DOHH2 (cell line): ENCODE measurements around the gene PSMB2.
A peak's percentile ranks its signal among the peaks of the same experiment; 100 is the strongest.

ENCODE experiments used
- H3F3A ChIP-seq: fragments of 200-600 bp; sonication (generic), shearing (Covaris generic); 2 replicates; pipeline ENCODE4 v1.6.0; 2016; ENCODE audit warnings: antibody characterized with exemption, mild to moderate bottlenecking; ENCODE audit not compliant: control insufficient read depth, insufficient read depth
- H3K27ac ChIP-seq: fragments of 200-600 bp; sonication (generic); 2 replicates; pipeline ENCODE4 v1.5.1; 2014; ENCODE audit warnings: low read depth, mild to moderate bottlenecking, low read length, moderate library complexity
- H3K27me3 ChIP-seq: fragments of 200-600 bp; sonication (generic); 2 replicates; pipeline ENCODE4 v1.6.1; 2014; ENCODE audit warnings: mild to moderate bottlenecking, low read length, mixed read lengths; ENCODE audit not compliant: control insufficient read depth
- H3K36me3 ChIP-seq: fragments of 200-600 bp; sonication (generic); 2 replicates; pipeline ENCODE4 v1.6.1; 2014; ENCODE audit warnings: mild to moderate bottlenecking, low read length, moderate library complexity, mixed read lengths; ENCODE audit not compliant: control insufficient read depth
- H3K4me1 ChIP-seq: fragments of 200-600 bp; sonication (generic); 2 replicates; pipeline ENCODE4 v1.6.1; 2014; ENCODE audit warnings: mild to moderate bottlenecking, low read length, mixed read lengths; ENCODE audit not compliant: control insufficient read depth
- H3K4me2 ChIP-seq: fragments of 200-600 bp; sonication (generic); 2 replicates; pipeline ENCODE4 v1.6.0; 2014; ENCODE audit warnings: mild to moderate bottlenecking, low read length, moderate library complexity
- H3K4me3 ChIP-seq: fragments of 200-600 bp; sonication (generic); 2 replicates; pipeline ENCODE4 v1.5.1; 2014; ENCODE audit warnings: mild to moderate bottlenecking, low read length, mixed read lengths
- H3K79me2 ChIP-seq: fragments of 200-600 bp; sonication (generic); 2 replicates; pipeline ENCODE4 v1.6.1; 2014; ENCODE audit warnings: mild to moderate bottlenecking, low read length, mixed read lengths; ENCODE audit not compliant: control insufficient read depth
- H3K9me2 ChIP-seq: fragments of 200-600 bp; sonication (generic); replicated peaks from 2 replicates; pipeline ENCODE4 v1.6.1; 2014; ENCODE audit warnings: mild to moderate bottlenecking, low read length, mixed read lengths; ENCODE audit not compliant: control insufficient read depth
- H3K9me3 ChIP-seq: fragments of 200-600 bp; sonication (generic); 2 replicates; pipeline ENCODE4 v1.6.1; 2014; ENCODE audit warnings: antibody characterized with exemption, low read length, mixed read lengths; ENCODE audit not compliant: control insufficient read depth, insufficient read depth
- H4K20me1 ChIP-seq: fragments of 200-600 bp; sonication (generic); 2 replicates; pipeline ENCODE4 v1.6.0; 2014; ENCODE audit warnings: low read depth, mild to moderate bottlenecking, antibody characterized with exemption, low read length, moderate library complexity; ENCODE audit not compliant: control insufficient read depth, insufficient read depth
- EZH2phosphoT487 ChIP-seq: fragments of 200-600 bp; sonication (generic); IDR thresholded peaks from 2 replicates; pipeline ENCODE4 v1.6.1; 2017; ENCODE audit warnings: borderline replicate concordance, mild to moderate bottlenecking, antibody characterized with exemption, low read length, moderate library complexity, mixed read lengths
- TF ChIP-seq, protein P1 (sequence below): fragments of 200-600 bp; sonication (generic); IDR thresholded peaks from one replicate; pipeline ENCODE4 v1.5.1; 2014; ENCODE audit warnings: antibody characterized with exemption, mild to moderate bottlenecking, low read depth, low read length; ENCODE audit not compliant: poor library complexity, severe bottlenecking

PSMB2 gene

DNA sequence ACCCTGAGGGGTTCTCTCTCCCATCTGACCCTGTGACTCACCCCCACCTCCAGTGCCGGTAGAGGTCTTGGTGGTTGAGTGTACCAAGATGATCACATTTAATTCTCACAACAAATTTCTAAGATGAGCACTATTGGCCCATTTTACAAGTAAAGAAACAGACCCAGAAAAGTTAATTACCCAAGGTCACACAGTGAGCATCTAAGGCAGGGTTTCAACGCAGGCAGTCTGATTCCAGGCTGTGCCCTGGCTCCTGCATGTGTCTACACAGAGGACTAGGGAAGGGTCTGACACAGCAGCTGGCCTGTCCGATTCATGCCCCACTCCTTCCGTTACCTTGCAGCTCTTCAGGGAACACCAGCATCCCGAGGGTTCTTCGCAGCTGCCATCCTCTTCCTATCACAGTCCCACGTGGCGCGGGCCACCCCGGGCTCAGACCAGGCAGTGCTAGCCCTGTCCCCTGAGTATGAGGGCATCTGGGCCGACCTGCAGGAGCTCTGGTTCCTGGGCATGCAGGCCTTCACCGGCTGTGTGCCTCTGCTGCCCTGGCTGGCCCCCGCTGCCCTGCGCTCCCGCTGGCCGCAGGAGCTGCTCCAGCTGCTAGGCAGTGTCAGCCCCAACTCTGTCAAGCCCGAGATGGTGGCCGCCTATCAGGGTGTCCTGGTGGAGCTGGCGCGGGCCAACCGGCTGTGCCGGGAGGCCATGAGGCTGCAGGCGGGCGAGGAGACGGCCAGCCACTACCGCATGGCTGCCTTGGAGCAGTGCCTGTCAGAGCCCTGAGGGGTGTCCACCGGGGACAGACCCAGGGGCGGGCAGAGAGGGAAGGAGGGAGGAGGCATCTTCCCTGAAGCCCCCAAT lies 76.2 kb downstream of the PSMB2 start:
- Histone ChIP-seq H3K36me3 (peaks cover 14% of the 10 kb centered on the region), H3K4me3 (no peak overlapping the region), H3K4me1 (no peaks in the 10 kb centered on the region), H3K79me2 (no peaks in the 10 kb centered on the region), H3F3A (no peaks in the 10 kb centered on the region), H3K27ac (no peak overlapping the region), H4K20me1 (peaks cover 9% of the 10 kb centered on the region; the same call in 1 of the 2 replicates), H3K4me2 (no peak overlapping the region), H3K27me3 (no peaks in the 10 kb centered on the region), H3K9me2 (no peaks in the 10 kb centered on the region), H3K9me3 (no peaks in the 10 kb centered on the region)
- TF ChIP-seq, protein P1, sequence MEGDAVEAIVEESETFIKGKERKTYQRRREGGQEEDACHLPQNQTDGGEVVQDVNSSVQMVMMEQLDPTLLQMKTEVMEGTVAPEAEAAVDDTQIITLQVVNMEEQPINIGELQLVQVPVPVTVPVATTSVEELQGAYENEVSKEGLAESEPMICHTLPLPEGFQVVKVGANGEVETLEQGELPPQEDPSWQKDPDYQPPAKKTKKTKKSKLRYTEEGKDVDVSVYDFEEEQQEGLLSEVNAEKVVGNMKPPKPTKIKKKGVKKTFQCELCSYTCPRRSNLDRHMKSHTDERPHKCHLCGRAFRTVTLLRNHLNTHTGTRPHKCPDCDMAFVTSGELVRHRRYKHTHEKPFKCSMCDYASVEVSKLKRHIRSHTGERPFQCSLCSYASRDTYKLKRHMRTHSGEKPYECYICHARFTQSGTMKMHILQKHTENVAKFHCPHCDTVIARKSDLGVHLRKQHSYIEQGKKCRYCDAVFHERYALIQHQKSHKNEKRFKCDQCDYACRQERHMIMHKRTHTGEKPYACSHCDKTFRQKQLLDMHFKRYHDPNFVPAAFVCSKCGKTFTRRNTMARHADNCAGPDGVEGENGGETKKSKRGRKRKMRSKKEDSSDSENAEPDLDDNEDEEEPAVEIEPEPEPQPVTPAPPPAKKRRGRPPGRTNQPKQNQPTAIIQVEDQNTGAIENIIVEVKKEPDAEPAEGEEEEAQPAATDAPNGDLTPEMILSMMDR = peak; percentile 19
- TF ChIP-seq EZH2phosphoT487 = no peak

DNA sequence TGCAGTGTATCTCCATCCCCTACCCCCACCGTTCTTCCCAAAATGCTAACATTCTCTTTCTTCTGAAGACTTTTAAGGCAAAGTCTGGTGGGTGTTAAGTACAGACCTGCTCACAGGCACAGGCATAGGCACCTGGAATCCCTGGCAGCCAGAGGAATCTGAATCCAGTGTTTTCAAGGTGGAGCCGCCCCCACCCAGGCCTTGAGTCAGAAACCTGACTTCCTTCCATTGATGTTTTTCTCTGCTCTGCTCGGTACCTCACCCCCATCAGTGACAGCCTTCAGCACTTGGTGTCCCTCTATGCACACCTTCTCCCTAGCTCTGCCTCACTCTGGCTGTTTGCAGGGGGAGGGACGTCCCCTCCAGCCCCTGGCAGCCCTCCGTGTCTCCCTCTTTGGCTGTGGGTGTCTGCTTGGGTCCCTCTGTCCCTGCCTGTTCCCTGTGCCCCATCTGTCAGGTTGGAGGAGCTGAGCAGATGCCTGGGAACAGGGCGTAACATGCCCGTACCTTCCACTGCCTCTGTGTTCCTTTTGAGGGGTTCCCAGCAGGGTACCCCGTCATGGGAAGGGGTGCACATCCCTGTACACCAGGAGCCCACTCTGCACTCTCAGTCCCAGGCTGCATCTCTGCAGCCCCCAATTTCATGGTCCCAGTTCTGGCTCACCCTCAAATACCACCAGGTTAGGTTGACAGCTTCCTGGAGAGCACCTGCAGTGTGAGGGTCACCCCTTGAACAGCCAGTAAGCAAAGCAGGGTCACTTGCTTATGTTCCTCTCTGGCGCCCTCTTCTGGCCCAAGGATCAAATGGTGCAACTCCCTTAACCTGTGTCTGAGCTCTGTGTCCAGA lies 77.1 kb downstream of the PSMB2 start:
- no peaks in the 10 kb centered on the region for H3F3A ChIP-seq
- H3K9me2 ChIP-seq = no peaks in the 10 kb centered on the region
- H3K9me3 ChIP-seq = no peaks in the 10 kb centered on the region
- no peak overlapping the region for H3K4me2 ChIP-seq
- no peak overlapping the region for H3K27ac ChIP-seq
- H3K4me3 ChIP-seq = no peak overlapping the region
- peaks cover 14% of the 10 kb centered on the region for H3K36me3 ChIP-seq
- H3K79me2 ChIP-seq = no peaks in the 10 kb centered on the region
- no peaks in the 10 kb centered on the region for H3K27me3 ChIP-seq
- H4K20me1 ChIP-seq = peaks cover 6% of the 10 kb centered on the region; the same call in 1 of the 2 replicates
- H3K4me1 ChIP-seq = no peaks in the 10 kb centered on the region
- TF ChIP-seq EZH2phosphoT487 = no peak
- TF ChIP-seq, protein P1 = peak; percentile 90

DNA sequence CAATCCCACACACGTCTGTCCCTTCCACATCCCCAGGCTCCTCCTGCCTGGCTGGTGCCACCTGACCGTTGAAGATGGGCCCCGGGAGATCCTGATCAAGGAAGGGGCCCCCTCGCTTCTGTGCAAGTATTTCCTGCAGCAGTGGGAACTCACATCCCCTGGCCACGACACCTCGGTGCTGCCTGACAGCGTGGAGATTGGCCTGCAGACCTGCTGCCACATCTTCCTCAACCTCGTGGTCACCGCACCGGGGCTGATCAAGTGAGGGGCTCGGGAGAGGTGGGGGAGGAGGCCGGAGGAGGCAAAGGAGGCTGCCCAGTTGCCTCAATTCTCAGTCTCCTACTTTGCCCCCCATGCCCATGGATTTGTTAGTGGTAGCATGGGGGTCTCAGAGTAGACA lies 78.2 kb downstream of the PSMB2 start:
- Histone ChIP-seq H3K27ac (no peak overlapping the region), H3K79me2 (peaks cover 3% of the 10 kb centered on the region), H3K9me3 (no peaks in the 10 kb centered on the region), H3K4me1 (peaks cover 7% of the 10 kb centered on the region), H3K36me3 (peaks cover 14% of the 10 kb centered on the region), H3F3A (peaks cover 3% of the 10 kb centered on the region; the same call in 1 of the 2 replicates), H3K27me3 (no peaks in the 10 kb centered on the region), H3K4me3 (no peak overlapping the region), H3K4me2 (no peak overlapping the region), H3K9me2 (no peaks in the 10 kb centered on the region), H4K20me1 (peaks cover 4% of the 10 kb centered on the region; the same call in 1 of the 2 replicates)
- TF ChIP-seq, protein P1 = no peak
- no peak for TF ChIP-seq EZH2phosphoT487
